ENCODE measurements around the gene RAB35.

The RAB35 gene

DNA sequence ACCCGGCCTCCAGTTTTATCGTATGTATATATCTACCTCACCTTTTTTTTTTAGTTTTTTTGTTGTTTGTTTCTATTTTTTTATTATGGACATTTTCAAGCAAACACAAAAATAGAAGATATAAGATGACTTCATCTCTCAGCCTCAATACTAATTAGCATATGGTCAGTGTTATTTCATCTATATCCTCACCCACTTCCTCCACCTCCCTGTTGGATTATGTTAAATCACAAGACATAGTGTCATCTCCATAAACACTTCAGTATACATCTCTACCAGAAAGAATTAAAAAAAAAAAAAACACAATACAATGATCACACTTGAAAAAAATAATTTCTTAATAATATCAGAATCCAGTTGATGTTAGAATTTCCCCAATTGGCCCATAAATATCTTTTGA is 34.9 kb downstream of the RAB35 start:
- no peak for DNase-seq

DNA sequence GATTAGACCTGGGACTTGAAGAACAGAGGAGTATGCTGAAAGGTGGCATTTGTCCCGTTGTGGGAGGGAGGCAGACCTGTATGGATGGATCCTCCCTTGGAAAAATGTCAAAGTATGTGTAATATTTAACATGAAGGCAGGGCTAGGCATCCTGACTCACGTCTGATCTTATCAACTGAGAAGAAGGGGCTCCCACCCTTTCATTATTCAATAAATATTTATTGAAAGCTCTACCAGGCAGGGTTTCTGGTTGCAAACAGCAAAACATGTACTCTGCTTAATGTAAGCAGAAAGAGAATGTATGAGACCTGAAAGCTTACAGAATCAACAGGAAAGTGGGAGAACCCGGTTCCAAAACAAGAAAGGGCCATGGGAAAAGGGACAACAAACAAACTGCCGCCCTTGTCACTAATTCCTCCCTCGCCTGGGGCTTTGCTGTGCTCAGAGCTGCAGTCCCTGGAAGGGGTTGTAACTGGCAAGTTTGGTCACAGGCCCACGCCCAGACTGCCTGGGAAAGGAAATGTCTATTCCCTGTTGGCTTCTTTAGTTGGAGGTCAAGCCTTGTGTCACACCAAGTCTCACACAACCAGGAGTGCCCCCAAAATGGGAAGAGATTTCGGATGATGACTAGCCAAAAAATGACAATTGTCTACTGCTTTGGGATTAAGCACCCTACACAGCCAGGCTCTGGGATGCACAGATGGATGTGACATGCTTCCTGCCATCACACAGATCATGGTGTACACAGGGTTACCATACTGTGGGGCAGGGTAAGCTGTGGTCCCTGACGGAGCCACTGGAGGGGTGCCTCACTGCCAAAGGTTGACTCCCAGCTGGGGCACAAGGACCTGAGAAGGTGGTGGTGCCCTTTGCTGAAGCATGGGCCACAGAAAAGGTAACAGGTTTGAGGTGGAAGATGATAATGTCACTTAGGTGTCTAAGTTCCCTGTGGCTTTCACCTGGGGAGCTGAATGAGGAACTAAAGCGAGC is 36.8 kb downstream of the RAB35 start:
- no peak for DNase-seq

DNA sequence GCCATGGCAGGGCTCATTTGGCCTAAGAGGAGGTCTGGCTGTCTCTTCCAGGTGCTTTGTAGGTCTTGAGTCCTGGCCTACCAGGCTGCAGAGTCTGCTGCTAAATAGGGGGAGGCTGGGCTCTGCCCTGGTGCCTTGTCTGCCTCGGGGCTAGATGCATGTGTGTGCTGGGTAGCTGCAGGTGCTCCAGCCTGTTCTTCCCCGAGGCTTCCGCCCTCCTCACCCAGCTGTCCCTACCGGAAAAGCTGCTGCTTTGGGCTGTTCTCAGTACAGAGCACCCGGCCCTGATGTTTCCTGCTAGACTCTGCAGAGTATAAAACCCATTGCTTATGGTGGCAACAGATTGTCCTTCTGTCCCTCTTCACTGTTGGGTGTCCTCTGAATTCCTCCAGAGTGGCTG is 37.7 kb downstream of the RAB35 start:
- no peak for DNase-seq

DNA sequence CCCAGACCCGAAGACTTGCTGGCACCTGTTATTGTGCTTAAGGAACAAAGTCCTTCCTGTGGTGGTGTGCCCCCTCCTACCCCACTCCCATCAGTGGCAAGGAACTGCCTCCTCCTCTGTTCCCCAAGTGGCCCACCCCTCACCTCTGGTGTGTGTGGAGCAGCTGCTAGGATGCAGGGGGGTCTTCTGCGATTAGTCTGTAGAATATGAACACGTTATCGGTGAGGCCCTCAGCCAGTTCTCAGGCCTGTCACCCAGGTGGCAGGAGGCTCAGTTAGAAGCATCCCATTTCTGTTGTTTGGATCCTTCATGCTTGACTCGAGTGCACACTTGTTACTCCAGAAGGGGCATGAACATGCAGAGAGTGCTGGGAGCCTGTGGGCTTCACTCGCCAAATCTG is 39.3 kb downstream of the RAB35 start:
- DNase-seq: peak; percentile 35

DNA sequence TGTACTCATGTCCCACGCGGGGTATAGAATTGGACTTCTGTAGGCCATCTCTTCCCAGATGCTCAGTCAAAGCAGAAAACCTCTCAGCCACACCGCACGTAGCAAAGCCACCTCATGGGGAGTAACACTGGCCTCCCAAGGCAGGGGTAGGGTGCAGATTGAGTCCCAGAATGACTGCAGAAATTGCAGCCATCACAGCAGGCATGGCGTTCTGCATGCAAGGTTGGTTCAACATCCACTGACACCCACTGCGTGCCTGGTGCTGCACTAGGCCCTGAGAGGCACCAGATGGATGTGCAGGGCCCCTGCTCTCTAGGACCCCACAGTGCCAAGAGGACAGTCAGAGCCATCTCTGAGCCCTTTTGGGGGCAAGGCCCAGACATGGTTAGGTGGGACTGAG is 39.9 kb downstream of the RAB35 start:
- no peak for DNase-seq

DNA sequence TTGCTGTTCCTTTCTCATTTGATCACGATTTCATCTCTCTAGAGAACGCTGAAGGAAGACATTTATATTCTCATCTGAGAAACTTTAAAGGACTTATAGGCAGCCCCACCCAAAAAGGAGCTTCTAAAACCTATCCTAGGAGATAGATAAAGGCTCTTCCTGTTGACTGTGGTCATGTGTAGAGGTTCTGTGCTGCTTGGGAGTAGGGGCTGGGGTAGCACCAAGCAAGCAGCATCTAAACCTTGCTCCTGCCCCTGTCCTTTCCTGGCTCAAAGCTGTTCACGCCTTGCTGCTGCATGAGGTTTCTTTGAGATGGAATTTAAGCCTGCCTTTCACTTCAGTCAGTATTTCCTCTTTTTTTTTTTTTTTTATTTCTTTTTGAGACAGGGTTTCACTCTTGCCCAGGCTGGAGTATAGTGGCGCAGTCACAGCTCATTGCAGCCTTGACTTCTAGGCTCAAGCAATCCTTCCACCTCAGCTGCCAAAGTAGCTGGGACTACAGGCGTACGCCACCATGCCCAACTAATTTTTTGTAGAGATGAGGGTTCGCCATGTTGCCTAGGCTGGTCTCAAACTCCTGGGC is 41.4 kb downstream of the RAB35 start:
- no peak for DNase-seq

DNA sequence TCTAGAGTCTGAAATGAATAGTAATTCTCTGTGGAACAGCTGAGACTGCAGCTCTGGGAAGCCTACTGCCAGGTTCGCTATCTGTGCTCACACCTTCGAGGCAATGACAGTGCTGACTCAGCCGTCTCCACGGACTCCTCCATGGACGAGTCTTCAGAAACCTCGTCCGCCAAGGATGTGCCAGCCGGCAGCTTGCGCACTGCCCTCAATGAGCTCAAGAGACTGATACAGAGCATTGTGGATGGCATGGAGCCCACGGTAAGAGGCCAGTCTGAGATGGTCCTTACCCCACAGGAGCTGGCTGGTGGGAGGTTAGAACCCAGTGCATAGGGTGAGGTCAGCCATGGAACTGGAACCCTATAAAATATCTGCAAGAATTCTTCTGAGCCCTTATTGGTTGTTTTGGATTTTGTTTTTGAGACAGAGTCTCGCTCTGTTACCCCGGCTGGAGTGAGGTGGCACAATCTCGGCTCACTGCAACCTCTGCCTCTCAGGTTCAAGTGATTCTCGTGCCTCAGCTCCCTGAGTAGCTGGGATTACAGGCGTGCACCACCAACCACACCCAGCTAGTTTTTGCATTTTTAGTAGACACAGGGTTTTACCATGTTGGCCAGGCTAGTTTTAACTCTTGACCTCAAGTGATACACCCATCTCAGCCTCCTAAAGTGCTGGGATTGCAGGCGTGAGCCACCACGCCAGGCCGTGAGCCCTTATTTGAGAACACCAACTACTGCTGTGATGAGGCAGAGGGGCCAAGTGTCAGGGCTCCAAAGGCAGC is 43.9 kb downstream of the RAB35 start:
- DNase-seq: no peak

DNA sequence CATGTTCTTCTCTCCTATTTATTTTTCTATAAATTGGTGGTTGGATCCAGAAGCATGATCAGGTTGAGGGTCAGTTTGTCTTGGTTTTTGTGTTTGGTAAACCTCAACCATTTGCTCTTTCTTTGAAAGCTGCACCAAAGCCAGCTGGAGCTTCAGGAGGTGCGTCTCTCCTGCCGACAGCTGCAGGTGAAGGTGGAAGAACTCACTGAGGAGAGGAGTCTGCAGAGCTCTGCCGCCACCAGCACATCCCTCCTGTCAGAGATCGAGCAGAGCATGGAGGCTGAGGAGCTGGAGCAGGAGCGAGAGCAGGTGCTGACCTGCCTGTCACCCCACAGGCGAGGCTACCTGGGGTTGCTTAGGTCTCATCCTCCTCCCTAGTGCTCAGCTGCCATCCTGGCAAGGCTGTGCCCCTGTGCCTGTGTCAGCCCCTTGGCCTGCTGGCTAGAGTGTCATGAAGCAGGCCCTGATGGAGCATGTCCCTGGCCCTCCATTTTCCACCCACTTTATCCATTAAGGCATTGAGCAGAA is 45.0 kb downstream of the RAB35 start:
- no peak for DNase-seq

DNA sequence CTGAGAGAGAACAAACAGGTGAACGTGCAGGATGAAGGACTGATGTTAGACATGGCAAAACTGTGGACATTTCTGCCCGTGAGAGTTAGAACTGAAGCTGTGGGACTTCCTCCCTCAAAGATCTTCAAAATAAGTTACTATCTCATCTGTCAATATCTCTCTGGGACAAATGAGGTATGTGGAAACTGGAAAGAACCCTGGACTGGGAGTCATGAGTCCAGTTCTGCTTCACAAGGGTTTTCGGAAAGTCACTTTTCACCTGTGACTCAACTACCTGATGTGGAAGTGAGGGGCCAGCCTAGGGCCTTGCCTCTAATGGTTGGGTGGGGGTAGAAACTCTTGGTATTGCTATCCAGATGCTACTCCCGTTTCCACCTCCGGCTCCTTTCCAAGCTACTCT is 47.3 kb downstream of the RAB35 start:
- DNase-seq: no peak

DNA sequence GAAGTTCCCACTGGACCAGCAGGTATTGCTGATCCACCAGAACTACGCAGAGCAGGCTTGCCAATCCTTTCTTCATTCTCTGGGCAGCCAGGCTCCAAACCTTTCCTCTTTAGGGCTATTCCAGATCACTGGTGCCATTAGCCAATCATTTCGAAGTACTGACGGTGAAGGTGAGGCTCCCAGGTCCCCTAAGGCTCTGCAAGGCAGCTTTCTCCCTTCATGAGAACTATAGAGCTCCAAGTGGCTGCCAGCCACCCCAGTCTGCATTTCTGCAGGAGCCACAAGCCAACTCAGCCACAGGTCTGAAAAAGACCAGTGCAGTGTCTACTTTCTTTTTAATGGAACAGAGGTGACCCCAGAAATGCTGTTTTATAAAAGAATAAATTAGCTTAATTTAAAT is 48.7 kb downstream of the RAB35 start:
- peak; percentile 56 for DNase-seq

DNA sequence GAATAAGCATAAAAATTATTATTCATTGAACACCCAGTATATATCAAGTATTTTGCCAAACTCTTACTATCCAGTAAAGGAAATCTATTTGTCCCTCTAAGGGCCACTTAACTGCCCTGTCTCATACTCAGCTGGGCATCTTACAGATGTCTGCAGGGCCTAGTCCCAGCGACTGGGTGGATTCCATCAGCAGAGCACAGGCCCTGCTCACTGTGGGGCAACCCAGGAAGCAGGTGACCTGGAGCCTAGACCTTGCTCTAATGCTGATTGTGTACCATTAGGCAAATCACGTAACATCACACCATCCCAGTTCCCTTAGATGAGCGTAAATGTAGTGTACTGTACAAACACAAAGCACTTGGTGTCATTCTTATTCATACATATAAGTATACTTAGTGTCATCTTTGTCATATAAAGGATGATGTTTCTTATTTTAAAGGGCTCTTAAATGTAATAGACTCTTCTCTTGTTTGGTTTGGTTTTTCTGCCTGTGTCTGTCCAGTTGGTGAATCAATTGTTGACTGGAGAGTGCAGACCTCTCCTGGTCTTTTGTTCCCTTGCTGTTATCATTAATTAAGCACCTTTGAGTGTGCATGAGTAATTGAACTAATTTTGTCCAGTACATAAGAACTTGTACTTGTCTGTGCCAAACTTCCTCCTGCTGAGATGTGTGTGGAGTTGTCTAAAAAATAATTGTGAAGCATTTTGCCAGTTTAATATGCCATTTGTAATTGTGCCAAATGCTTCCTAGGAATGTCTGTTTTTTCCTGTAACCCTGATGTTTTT is 49.3 kb downstream of the RAB35 start:
- peak; percentile 81 for DNase-seq

DNA sequence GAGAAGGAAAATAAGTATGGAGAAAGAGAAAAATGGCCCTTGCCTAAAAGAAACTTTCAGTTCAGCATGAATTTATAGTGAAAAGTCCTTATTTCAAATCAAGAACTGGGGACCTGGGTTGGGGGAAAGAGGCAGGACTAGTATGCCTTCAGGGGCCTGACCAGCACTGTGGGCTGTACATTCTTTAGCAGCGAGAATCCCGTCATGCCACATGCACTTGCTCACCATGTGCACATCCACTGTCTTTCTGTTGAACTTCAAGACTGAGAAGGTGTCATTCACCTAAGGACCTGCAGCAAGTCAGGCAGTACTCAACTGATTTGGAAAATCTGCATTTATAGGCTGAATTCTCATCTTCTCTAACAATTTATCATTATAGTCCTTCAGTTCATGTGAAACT is 50.2 kb downstream of the RAB35 start:
- DNase-seq: no peak

DNA sequence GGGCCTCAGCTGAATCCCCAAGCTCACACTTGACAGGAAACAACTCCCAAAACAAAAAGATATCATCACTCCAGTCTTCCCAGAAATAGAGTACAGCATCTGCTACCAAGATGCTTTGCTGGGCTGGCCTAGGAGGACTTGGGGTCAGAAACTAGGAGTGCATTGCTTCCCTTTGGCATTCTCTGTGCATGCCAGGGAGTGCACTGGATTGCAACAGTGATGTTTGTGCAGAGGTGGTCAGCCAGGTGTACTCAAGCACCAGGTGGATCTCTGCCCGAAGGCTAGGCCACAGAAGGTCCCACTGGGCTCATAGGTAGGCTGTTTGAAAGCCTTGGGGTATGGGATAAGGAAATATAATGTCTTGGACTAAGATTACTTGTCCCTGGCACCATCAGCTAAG is 51.1 kb downstream of the RAB35 start:
- DNase-seq: no peak

DNA sequence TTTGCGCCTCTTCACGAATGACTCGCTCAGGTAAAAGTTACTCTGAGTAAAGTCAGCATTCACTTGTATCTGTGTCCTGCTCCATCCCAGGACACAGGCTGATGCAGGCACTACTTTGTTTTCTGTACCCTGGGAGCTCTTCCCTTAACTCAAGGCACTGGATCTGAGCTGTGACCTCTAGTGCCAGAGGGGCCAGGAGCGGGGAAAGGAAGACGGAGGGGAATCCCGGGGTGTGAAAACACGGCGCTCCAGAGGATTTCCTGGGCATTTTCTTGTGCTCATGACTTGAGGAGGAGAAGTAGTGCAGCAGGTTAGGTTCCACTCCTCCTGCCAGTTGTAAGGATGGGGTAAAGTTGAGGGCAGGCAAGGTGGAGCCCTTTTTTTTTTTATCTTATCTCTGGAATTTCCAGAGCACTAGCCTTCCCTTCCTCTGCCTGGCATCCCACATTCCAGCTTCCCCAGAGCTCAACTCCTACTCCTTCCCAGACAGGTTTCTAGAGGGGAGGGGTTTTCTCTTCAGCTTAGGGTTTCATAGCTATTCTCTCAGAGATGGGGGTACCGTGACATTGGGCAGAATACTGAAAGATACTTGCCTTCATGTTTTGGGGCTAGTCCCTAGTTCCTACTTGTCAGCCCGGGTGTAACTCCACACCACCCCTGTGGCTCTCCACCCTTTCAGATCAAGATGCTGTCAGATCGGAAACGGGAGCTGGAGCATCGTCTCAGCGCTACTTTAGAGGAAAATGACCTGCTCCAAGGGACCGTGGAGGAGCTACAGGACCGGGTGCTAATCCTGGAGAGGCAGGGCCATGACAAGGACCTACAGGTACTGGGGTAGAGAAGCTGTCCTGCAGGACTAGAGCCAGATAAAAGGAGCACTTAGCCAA is 52.3 kb downstream of the RAB35 start:
- DNase-seq: no peak

DNA sequence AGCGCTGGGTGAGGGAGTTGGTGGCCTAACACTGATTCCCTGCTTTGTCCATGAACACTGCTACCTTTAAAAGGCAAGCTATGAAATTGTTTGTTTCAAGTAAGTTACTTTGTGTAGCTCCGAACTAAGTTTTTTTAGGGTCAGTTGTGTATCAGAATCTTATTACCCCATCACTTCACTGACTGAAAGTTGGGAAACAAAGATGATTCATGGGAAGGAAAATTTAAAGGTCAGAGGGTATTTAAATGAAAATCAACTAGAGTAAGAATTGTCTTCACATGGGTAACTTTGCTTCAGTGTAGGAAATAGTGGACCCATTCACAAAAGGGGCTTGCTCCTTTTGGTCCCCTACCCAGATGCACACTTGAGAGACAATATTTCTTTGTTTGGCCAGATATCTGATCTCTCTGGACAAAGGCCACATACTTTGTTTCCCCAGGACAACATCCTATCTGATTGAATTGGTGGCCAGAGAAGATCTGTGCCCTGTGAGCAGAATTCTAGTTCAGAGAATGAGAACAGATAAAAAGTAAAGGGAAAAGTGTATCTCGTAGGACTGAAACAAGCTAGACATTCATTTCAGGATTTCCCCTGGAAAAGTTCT is 53.5 kb downstream of the RAB35 start:
- no peak for DNase-seq

DNA sequence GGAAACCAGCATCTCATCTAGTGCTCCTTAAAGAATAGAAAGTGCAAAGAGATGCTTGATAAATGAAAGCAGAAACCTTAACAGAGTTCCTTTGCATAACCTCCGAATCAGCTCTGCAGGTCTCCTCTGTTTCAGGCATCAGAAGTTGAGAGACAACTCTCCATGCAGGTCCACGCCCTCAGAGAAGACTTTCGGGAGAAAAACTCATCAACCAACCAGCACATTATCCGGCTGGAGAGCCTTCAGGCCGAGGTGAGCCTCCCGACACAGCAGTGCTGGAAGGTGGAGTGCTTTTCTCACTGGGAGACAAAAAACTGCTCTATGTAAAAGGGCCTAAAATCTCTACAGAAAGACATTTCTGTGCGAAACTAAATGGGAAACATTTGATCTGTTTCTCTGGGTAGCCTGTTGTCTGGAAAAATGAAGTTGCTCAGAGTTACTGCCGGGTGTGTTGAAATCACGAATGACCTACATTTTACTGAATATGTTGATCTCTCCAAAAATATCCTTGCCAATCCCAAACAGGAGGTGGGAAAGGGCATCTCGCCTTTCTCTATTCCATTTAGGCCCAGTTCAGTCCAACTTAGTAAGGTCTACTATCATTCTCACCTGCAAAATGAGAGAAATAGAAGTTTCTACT is 54.9 kb downstream of the RAB35 start:
- DNase-seq: no peak

DNA sequence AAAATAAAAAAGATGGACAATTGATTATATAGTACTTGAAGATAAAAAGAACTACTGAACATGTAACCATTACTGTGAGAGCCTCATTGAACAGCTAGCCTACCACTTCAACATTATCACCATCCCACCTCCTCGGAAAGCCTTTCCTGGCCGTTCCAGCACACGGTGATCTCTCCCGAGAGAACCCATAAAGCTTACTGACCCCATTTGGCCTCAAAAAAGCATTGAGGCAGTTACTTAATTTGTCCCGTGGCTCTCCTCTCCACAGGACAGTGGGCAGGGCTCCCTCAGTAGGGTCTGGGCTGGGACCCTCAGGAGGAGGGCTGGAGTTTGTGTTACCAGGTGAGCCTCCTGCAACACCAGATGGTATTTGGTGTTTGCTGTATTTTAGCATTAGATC is 55.8 kb downstream of the RAB35 start:
- DNase-seq: no peak

DNA sequence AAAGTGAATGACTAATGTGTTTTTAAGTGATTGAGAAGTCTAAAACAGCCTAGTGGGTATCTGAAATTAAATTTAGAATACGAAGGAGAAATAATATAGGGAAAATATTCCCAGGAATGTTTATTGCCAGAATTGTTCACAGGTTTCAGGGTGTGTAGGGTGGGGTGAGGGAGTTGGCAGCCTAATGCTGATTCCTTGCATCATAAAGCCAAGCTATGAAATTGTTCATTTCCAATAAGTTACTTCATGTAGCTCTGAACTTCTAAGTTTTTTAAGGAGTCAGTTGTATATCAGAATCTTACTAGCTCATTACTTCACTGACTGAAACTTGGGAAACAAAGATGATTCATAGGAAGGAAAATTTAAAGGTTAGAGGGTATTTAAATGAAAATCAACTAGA is 56.4 kb downstream of the RAB35 start:
- no peak for DNase-seq

DNA sequence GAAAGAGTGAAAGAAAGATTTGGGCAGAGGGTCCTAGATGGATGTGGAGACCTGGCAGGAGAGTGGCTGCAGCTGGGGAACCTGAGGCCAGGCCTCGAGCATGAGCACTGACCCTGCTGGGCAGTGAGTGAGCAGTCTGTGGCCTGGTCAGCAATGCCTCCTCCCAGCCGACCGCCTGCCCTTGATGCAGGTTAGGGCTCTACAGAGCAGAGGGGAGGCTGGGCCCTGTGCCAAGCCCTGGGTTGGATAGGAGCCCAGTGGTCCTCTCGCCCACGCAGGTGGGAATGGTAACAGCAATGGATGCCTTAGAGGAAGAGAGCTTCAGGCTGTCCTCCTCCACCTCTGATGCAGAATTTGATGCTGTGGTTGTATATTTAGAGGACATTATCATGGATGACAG is 59.8 kb downstream of the RAB35 start:
- peak; percentile 11 for DNase-seq

DNA sequence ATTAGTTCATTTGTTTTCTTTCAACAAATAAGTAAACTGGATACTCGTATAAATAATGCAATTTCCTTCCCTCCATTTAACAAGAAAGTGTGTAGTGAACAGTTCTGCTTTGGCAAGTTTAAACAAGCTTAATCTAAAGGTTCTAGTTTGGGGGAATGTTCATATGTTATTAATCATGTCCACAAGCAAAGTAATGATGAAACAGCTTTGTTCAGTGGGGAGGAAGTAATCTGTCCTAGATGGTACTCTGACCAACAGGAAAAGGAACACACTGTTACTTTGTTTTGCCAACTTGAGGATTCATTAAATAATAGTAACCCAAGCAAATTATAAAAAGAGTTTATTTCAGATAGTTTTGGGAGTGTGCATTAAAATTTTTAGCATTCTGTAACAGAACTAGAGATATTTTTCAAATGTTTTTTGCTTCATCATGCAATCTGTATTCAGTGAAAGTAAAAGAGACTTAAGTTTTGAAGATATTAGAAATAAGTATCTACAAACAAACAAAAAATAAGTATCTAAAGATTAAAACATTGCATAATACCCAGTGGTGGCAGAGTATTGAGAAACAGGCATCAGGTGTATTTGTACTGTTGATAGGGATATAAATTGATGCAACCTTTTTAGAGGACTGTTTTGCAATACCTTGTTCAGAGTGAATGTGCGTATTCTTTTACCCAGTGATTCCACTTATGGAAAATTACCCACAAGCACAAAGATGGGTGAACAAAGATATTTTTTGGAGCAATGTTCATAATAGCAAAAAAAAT is 61.1 kb downstream of the RAB35 start:
- no peak for DNase-seq
